Neural cell (in vitro differentiated cells): ENCODE measurements around the gene TMEM11.

Source experiments
- EZH2 ChIP-seq: fragments of 200-600, 300-800 bp; shearing (Covaris generic), sonication (generic); IDR thresholded peaks from 2 replicates; pipeline ENCODE4 v1.6.1; 2014; ENCODE audit warnings: antibody characterized with exemption, low read length, borderline replicate concordance, mild to moderate bottlenecking; ENCODE audit not compliant: insufficient read depth, poor library complexity, severe bottlenecking
- TAF1 ChIP-seq: IDR thresholded peaks from 2 replicates; pipeline ENCODE4 v1.6.1; 2012; ENCODE audit warnings: low read depth

GRCh38 chr17:21162394-21162775 lies 51.6 kb downstream of the TMEM11 start:
- TF ChIP-seq EZH2 = no peak
- no peak for TF ChIP-seq TAF1
